Hypothalamus (tissue), 51 donors: Measurements from ENCODE around the gene TRPC4AP.
A peak's percentile ranks its signal among the peaks of the same experiment; 100 is the strongest.
"Not testable (repeated sequence)": the region's sequence is repeated elsewhere in the genome, so short reads cannot be mapped to it uniquely, and the experiment has no call there.

Experiments
- DNase-seq, 51 donors: peaks; one replicate each; lab custom pipeline; 2025; lab: John Stamatoyannopoulos, UW

TRPC4AP gene

DNA sequence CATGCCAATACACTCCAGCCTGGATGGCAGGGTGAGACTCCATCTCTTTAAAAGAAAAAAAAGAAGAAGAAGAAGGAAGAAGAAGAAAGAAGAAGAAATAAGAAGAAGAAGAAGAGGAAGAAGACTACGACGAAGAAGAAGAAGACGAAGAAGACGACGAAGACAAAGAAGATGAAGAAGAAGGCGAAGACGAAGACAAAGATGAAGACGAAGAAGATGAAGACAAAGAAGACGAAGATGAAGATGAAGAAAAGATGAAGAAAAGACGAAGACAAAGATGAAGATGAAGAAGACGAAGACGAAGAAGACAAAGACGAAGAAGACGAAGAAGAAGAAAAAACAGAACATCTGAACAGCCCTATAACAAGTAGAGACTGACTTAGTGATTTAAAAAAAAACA, 33.0 kb downstream of the TRPC4AP start:
- DNase-seq: no peak

GRCh38 chr20:35059110-35059509, 33.5 kb downstream of the TRPC4AP start:
- DNase-seq: no peak

DNA sequence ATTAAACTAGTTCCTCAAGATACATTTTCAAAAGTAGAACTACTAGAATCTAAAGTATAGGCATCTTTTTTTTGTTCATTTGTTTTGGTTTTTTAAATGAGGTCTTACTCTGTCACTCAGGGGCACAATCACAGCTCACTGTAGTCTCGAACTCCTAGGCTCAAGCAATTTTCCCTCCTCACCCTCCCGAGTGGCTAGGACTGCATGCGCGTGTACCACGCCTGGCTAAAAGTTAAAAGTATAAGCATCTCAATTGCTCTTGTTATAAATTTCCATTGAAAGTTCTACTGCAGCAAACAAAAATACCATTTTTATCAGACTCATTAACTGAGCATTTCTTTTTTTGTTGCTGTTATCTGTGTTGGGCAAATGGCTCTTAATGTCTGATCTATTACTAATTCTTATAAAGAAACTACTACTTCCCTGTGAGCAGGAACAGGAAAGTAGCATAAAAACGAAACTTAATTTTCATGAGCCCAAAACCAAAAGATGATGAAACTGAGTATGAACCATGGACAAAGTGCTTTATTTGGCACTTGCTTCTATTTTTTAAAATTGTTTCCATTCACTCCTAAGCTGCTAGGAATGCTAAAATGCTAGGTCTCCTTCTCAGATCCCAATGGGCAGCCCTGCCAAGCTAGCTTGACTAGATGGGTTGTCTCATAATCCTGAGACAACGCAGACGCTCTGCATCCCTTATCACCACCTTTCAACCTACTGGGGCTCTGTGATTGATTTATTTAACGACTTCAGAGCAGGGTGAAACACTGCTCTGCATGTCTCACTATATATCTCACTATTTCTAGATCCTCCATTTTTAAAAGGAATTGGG, 36.9 kb downstream of the TRPC4AP start:
- DNase-seq: no peak

- no peak for DNase-seq
Measured at GRCh38 chr20:35054814-35055213, 37.8 kb downstream of the TRPC4AP start.

DNA sequence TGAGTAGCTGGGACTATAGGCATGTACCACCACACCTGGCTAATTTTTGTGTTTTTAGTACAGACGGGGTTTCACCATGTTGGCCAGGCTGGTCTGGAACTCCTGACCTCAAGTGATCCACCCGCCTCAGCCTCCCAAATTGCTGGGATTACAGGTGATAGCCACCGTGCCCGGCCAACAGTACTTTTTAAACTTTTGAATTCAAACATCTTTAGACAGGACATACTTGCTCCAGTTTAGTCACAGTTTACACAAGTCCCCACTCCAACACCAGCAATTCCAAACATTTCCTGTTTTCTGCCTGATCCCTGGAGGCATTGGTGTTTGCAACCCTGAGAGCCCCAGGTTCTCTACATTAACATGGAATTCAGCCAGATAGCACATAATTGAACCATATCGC, 40.0 kb downstream of the TRPC4AP start:
- DNase-seq: not testable (repeated sequence)

- DNase-seq: no peak
Measured at GRCh38 chr20:35049776-35050352, 42.7 kb downstream of the TRPC4AP start.

DNA sequence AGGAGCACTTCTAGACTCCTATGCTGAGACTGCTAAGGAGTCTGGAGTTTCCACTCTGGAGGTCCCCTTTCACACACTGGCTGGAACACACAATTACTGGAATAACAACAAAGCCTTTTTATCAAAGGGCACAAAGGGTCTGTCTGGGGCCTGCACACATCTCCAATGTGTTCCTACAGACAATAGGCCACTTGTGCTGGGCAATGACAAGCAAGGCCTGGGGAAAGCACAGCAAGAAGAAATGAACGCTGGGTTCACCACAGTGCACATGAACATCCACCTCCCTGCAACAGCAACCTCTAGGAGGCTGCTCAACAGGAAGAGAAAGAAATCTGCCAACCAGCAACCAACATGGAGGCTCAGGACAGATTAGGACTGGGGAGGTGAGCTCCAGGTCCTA, 43.9 kb downstream of the TRPC4AP start:
- DNase-seq: peak in 42 of 51 donors; percentile 3 to 93 (median 62)

GRCh38 chr20:35042268-35042667, 50.3 kb downstream of the TRPC4AP start:
- no peak for DNase-seq

GRCh38 chr20:35040646-35041045, 52.0 kb downstream of the TRPC4AP start:
- no peak for DNase-seq

DNA sequence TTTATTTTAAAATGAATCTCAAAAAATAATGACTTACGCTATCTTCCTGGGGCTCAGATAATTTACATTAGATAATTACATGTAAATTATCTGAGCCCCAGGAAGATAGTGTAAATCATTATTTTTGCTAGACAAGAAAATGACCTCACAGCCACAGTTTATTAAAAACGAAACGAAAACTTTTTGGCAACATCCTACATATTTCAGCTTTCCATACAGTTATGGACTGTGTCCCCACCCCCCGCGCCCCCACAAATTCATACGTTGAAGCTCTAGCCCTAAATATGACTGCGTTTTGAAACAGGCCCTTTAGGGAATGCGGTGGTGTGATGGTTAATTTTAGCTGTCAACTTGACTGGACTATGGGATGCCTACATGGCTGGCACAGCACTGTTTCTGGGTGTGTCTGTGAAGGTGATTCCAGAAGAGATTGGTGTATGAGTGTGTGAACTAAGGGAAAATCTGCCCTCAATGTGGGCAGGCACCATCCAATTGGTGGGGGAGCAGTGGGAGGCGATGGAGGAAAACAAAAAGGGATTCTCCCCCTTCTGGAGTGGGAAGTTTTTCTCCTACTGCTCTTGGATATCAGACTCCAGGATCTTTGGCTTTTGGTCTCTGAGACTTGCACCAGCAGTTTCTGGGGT, 52.6 kb downstream of the TRPC4AP start:
- no peak for DNase-seq

DNA sequence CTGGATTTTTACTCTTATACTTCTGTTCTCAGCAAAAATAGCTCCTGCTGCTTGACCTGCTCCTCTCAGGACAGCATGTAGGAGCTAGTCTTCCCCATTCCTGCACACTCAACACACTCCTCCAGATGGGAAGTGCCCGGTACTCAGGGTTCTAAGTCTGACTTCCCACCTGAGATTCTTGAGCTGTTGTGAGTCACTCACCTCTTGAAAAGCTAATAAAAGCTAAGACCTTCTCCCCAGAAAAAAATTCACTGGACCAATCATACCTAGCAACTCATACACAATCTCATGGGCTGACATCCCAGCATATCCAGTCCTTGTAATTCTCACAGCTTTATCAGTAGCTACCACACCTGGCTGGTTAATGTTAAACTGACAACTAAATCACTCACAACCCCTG, 53.5 kb downstream of the TRPC4AP start:
- no peak for DNase-seq

- DNase-seq: no peak
Measured at GRCh38 chr20:35034145-35034544, 58.5 kb downstream of the TRPC4AP start.

- no peak for DNase-seq
Measured at GRCh38 chr20:35030136-35030535, 62.5 kb downstream of the TRPC4AP start.

- DNase-seq: no peak
Measured at GRCh38 chr20:35027301-35027700, 65.3 kb downstream of the TRPC4AP start.

DNA sequence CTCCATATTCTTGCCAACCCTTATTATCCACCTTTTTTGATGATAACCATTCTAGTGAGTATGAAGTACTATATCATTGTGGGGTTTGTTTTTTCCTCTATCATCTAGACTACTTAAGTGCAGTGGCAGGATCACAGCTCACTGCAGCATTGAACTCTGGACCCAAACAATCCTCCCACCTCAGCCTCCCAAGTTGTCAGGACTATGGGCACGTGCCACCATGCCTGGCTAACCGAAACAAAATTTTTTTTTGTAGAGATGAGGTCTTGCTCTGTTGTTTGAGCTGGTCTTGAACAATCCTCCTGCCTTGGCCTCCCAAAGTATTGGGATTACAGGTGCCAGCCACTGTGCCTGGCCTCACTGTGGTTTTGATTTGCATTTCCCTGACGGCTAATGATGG, 67.5 kb downstream of the TRPC4AP start:
- no peak for DNase-seq

DNA sequence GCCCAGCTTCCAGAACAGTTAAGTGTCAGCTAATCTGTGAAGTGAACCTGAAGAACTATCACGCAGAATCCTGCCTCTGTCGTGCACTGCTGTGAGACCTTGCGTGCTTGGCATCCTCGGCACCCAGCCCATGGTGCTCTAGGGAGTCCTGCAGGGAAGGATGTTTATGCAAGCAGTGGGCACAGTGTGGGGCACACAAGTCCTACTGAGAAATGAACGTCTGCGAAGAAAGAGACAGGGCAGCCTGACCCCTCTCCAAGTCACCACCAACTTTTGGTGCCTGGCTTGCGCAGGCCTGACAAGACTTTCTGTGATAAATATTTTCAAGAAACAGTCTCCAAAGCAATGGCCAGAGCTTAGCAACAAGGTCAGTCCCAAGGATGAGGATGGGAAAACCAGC, 69.0 kb downstream of the TRPC4AP start:
- no peak for DNase-seq

DNA sequence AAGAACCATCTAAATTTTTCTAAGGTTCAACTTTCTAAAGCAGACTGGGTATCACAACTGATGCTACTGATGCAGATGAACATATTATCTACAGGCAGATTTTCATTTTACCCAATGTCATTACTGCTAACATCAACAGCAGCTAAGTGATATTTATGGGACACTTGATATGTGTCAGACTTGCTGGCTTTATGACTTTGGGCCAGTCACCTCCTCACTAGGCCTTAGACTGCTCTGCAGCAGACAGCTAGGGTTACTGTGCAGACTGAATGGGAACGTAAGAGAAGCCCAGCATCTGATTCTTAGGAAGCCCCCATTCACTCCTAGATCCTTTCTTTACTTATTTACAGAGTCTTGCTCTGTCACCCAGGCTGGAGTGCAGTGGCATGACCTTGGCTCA, 70.8 kb downstream of the TRPC4AP start:
- no peak for DNase-seq

DNA sequence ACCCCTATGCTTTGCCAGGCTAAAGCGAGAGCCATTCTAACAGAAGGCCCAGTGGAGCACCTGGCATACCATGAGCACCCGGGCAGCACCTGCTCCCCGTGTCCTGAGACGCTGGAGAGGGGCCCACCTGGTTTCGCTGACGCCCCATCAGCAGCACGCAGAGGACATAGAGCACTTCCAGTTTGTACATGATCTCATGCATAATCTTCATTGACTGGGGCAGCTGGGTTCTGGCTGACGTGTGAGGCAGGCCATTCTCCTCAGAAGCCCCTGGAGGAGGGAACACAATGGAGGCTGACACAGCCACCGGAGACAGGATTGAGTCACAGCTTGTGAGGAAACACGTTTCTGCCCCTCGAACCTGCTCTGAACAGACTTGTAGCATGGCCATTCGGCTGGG, 71.5 kb downstream of the TRPC4AP start:
- DNase-seq: peak in 8 of 51 donors; percentile 15 to 49 (median 24)

DNA sequence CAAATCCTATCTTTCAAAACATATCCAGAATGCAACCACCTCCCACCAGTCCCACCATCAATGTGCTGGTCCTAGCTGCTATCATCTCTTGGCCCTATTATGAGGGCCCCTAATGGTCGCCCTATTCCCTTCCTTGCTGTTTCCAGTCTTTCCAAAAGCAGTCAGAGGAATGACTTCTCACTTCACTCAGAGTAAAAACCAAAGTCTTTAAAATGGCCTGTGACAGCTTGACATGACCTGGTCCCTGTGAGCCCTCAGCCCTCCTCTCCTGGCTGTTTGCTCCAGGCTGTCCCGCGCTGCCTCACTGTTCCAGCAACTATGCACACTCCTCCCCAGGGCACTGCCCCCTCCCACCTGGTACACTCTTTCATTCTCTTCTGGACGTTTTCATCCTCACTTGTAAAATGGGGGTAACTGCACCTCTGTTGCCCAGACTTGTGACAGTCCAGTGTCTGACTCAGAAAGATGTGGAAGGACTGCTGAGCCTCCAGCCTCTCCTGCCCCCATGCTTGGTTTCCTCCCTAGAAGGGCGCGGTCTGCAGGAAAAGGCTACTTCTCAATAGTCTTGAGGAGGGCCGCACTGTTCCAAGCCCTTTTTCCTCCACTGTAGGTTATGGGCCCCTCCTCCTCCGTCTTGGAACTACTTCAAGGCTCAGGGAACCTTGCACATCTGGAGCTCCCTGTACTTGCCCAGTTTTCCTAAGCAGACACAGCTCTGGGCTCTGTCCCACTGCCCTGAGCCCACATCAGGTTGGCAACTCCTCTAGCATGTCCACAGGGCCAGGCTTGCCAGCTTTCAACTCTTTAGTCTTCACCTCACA, 72.3 kb downstream of the TRPC4AP start:
- peak in 1 of 51 donors; percentile 21 for DNase-seq

- DNase-seq: no peak
Measured at GRCh38 chr20:35018590-35019371, 73.8 kb downstream of the TRPC4AP start.
